IMR-90 (cell line): ENCODE results near the gene CALN1. TPM values are rescaled to one million over a fixed set of nuclear protein-coding genes. Genes with fewer than 3 reads are reported as not detected.

Experiments used
- ATAC-seq: fragments of 200-7000 bp; cut with Tn5 transposase; 2 replicates; pipeline ENCODE4 v1.9.1; 2020; ENCODE audit warnings: low read depth, mild to moderate bottlenecking, moderate library complexity
- BruUV-seq: library from RNA; stranded (reverse); fragments of 400-500 nt; replicated peaks from 2 replicates; lab custom pipeline; 2021; lab: Mats Ljungman, UMichigan
- CTCF ChIA-PET: fragments of 300-600 bp; formaldehyde crosslinking; extraction: SDS; loops from one replicate; lab custom pipeline; 2021; ENCODE audit warnings: antibody characterized with exemption; lab: Yijun Ruan, JAX
- POLR2A ChIA-PET: fragments of 300-600 bp; sonication (Branson Sonifier 250); formaldehyde crosslinking; loops from one replicate; lab custom pipeline; 2022; ENCODE audit warnings: antibody characterized with exemption; ENCODE audit not compliant: unreplicated experiment; lab: Charles Lee
- DNase-seq: peaks from one replicate; pipeline ENCODE4 v3.0.0; 2013
- H2AFZ ChIP-seq: replicated peaks from 2 replicates; pipeline ENCODE3; 2013; ENCODE audit warnings: low read length, mild to moderate bottlenecking; ENCODE audit not compliant: poor library complexity
- H2AK5ac ChIP-seq: 2 replicates; pipeline ENCODE4 v1.6.1; 2013; ENCODE audit warnings: low read depth, low read length, inconsistent platforms
- H2AK9ac ChIP-seq: replicated peaks from 2 replicates; pipeline ENCODE3; 2013; ENCODE audit warnings: mild to moderate bottlenecking, low read depth, low read length, moderate library complexity; ENCODE audit not compliant: poor library complexity
- H2BK120ac ChIP-seq: 2 replicates; pipeline ENCODE4 v1.6.1; 2013; ENCODE audit warnings: low read depth, low read length, inconsistent platforms
- H2BK15ac ChIP-seq: 3 replicates; pipeline ENCODE4 v1.6.1; 2013; ENCODE audit warnings: low read depth, low read length, inconsistent platforms
- H2BK20ac ChIP-seq: 2 replicates; pipeline ENCODE4 v1.6.1; 2013; ENCODE audit warnings: low read depth, mild to moderate bottlenecking, inconsistent platforms, low read length, moderate library complexity
- H2BK5ac ChIP-seq: 2 replicates; pipeline ENCODE4 v1.6.1; 2013; ENCODE audit warnings: mild to moderate bottlenecking, low read depth, low read length, inconsistent platforms; ENCODE audit not compliant: poor library complexity, severe bottlenecking
- H3K14ac ChIP-seq: replicated peaks from 2 replicates; pipeline ENCODE4 v1.6.1; 2013; ENCODE audit warnings: low read depth, low read length, inconsistent platforms
- H3K18ac ChIP-seq: 2 replicates; pipeline ENCODE4 v1.6.1; 2013; ENCODE audit warnings: low read depth, low read length, control low read depth
- H3K23ac ChIP-seq: 2 replicates; pipeline ENCODE4 v1.6.1; 2013; ENCODE audit warnings: low read depth, low read length, inconsistent platforms
- H3K27ac ChIP-seq: 2 replicates; pipeline ENCODE4 v1.5.1; 2013; ENCODE audit warnings: mild to moderate bottlenecking, control low read depth, low read length; ENCODE audit not compliant: insufficient read depth
- H3K27me3 ChIP-seq: 2 replicates; pipeline ENCODE4 v1.6.1; 2013; ENCODE audit warnings: low read length; ENCODE audit not compliant: control insufficient read depth, insufficient read depth
- H3K36me3 ChIP-seq: 2 replicates; pipeline ENCODE4 v1.6.1; 2013; ENCODE audit warnings: low read length, mixed read lengths; ENCODE audit not compliant: control insufficient read depth, insufficient read depth
- H3K4ac ChIP-seq: 2 replicates; pipeline ENCODE4 v1.6.1; 2013; ENCODE audit warnings: low read depth, low read length, inconsistent platforms
- H3K4me1 ChIP-seq: 2 replicates; pipeline ENCODE4 v1.6.1; 2013; ENCODE audit warnings: low read length, mixed read lengths; ENCODE audit not compliant: control insufficient read depth, insufficient read depth
- H3K4me2 ChIP-seq: 2 replicates; pipeline ENCODE4 v1.6.1; 2013; ENCODE audit warnings: low read depth, mild to moderate bottlenecking, control low read depth, low read length, moderate library complexity
- H3K4me3 ChIP-seq: 2 replicates; pipeline ENCODE4 v1.5.1; 2013; ENCODE audit warnings: low read depth, mild to moderate bottlenecking, control low read depth, low read length, moderate library complexity; ENCODE audit not compliant: insufficient read depth
- H3K56ac ChIP-seq: 2 replicates; pipeline ENCODE4 v1.6.1; 2013; ENCODE audit warnings: low read length, inconsistent platforms; ENCODE audit not compliant: insufficient read depth; ENCODE audit errors: extremely low read depth
- H3K79me1 ChIP-seq, 2 experiments: 2 replicates each; pipeline ENCODE4 v1.6.1; 2013; ENCODE audit warnings: low read length in 2 of 2, inconsistent platforms in 1 of 2, low read depth in 1 of 2
- H3K9ac ChIP-seq: 2 replicates; pipeline ENCODE4 v1.6.1; 2013; ENCODE audit warnings: low read depth, low read length, control low read depth
- H3K9me1 ChIP-seq: 2 replicates; pipeline ENCODE4 v1.6.1; 2013; ENCODE audit warnings: low read length, inconsistent platforms; ENCODE audit not compliant: insufficient read depth
- H3K9me3 ChIP-seq: 2 replicates; pipeline ENCODE4 v1.6.1; 2013; ENCODE audit warnings: low read length; ENCODE audit not compliant: control insufficient read depth, insufficient read depth
- H4K20me1 ChIP-seq: 2 replicates; pipeline ENCODE4 v1.6.1; 2013; ENCODE audit warnings: low read length, inconsistent platforms; ENCODE audit not compliant: insufficient read depth
- H4K5ac ChIP-seq: 2 replicates; pipeline ENCODE4 v1.6.1; 2013; ENCODE audit warnings: mild to moderate bottlenecking, low read depth, low read length, control low read depth
- H4K8ac ChIP-seq, 2 experiments: 2 replicates each; pipeline ENCODE4 v1.6.1; 2013; ENCODE audit warnings: low read depth in 2 of 2, low read length in 2 of 2, control low read depth in 1 of 2, inconsistent platforms in 1 of 2
- H4K91ac ChIP-seq: 2 replicates; pipeline ENCODE4 v1.6.1; 2013; ENCODE audit warnings: low read depth, low read length, inconsistent platforms; ENCODE audit not compliant: insufficient read depth
- BHLHE40 ChIP-seq: fragments of 150-350 bp; IDR thresholded peaks from 2 replicates; pipeline ENCODE4 v1.6.1; 2016; ENCODE audit warnings: mild to moderate bottlenecking, low read depth, low read length
- CEBPB ChIP-seq: IDR thresholded peaks from 2 replicates; pipeline ENCODE4 v1.6.1; 2012; ENCODE audit warnings: low read depth, low read length, improper control_type of control experiment
- MXI1 ChIP-seq: IDR thresholded peaks from 2 replicates; pipeline ENCODE4 v1.6.1; 2012; ENCODE audit warnings: low read depth, mild to moderate bottlenecking, low read length, moderate library complexity, borderline replicate concordance
- WGBS, 2 experiments: methylation state at CpG; one replicate each; pipeline versions ENCODE4 v1.1.5 to v1.1.7; 2013; ENCODE audit warnings: missing lambda C conversion rate in 2 of 2; ENCODE audit not compliant: insufficient read length in 1 of 2; ENCODE audit errors: extremely low coverage in 2 of 2; 5-methylcytosine and 5-hydroxymethylcytosine counted together
- dilution Hi-C: fragments of 300-500 bp; cut with HindIII; formaldehyde crosslinking; loops from one replicate; pipeline ENCODE4 v1.14.3; 2018; ENCODE audit warnings: low sequenced_read_pairs; ENCODE audit not compliant: unreplicated experiment
- in situ Hi-C: fragments of 300-500 bp; cut with MboI; formaldehyde crosslinking; loops from 3 replicates; pipeline ENCODE4 v1.14.3; 2019; ENCODE audit warnings: low sequenced_read_pairs, inconsistent platforms, mixed read lengths
- intact Hi-C: fragments of 100-400 bp; cut with micrococcal nuclease; formaldehyde crosslinking; loops from 2 replicates; pipeline ENCODE4 v1.10.0; 2022
- polyA plus RNA-seq, 3 experiments: library from polyadenylated mRNA; depleted of rRNA; stranded (reverse); fragments of >200 nt; gene quantifications; 2 replicates each; pipeline ENCODE4 v1.2.3, GENCODE V29; 2012; ENCODE audit warnings: low replicate concordance in 1 of 3
- total RNA-seq: library from RNA; depleted of rRNA; stranded (reverse); fragments of >200 nt; gene quantifications from 2 replicates; pipeline ENCODE4 v1.2.3, GENCODE V29; 2012

Gene CALN1
- total and polyA plus RNA-seq, 2 of the 4 experiments (the other 2 are of a cell fraction): not detected

DNA sequence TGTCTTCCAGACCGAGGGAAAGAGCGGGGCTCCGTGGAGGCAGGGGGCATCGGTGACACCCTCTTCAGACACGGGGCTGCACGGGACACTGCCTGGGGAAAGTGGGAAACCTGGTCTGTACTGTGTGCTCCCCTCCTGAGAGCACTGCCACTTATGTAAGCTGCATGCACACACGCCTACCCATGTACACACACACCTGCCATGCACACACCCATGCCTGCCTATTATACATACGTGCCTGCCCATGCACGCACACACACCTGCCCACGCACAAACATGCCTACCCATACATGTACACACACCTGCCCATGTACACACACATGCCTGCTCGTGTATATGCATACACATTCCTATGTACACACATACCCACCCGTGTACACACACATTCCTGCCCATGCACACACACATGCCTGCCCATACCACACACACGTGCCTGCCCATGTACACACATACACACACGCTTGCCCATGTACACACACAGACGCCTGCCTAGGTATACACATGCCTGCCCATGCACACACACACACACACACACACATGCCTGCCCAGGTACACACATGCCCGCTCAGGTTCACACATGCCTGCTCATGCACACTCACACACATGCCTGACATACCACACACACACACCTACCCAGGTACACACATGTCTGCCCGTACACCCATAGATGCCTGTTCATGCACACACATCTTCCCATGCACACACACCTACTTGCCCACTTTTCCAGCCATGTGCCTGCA, 35.5 kb upstream of the CALN1 start:
- Histone ChIP-seq H3K18ac (no peak overlapping the region), H3K4ac (no peak overlapping the region), H3K9ac (no peak overlapping the region), H3K27ac (no peak overlapping the region), H3K56ac (no peak overlapping the region), H3K14ac (no peak overlapping the region), H2AK5ac (no peak overlapping the region), H3K4me3 (no peak overlapping the region), H3K79me1 (no peaks in the 10 kb centered on the region), H3K27me3 (no peaks in the 10 kb centered on the region), H2AFZ (no peak overlapping the region), H4K20me1 (no peaks in the 10 kb centered on the region), H3K4me2 (no peak overlapping the region), H3K36me3 (no peaks in the 10 kb centered on the region), H4K8ac (no peak overlapping the region), H4K91ac (no peak overlapping the region), H3K9me1 (no peaks in the 10 kb centered on the region), H2BK15ac (no peak overlapping the region), H2BK5ac (no peak overlapping the region), H3K4me1 (no peaks in the 10 kb centered on the region), H3K9me3 (peaks cover 4% of the 10 kb centered on the region), H2BK20ac (no peak overlapping the region), H2BK120ac (no peak overlapping the region), H2AK9ac (no peak overlapping the region), H4K5ac (no peak overlapping the region), H3K23ac (no peak overlapping the region)
- no peak for DNase-seq
- dilution Hi-C loops: no loop called here
- intact Hi-C loops: no loop called here
- BruUV-seq: no TSS peak
- TF ChIP-seq BHLHE40: no peak
- no peak for TF ChIP-seq MXI1
- no peak for TF ChIP-seq CEBPB
- ChIA-PET CTCF (no interaction called here), POLR2A (no interaction called here)
- 68% methylated on average over 9 of the region's 17 CpGs; no CpG with 5 or more reads in 1 of the 2 experiments for WGBS, 2 experiments
- in situ Hi-C loops: no loop called here
- ATAC-seq: no peak
